Testis (tissue), 3 donors: ENCODE data around the gene BABAM2. TPM values are rescaled to one million over a fixed set of nuclear protein-coding genes. Genes with fewer than 3 reads are reported as not detected.

Experiments used
- DNase-seq: peaks from one replicate; pipeline ENCODE4 v3.0.0-alpha.2; 2019
- H3K27ac ChIP-seq, 2 donors: fragments of 200-600 bp; sonication (generic); one replicate each; pipeline ENCODE4 v1.5.1; 2019
- H3K27me3 ChIP-seq: fragments of 200-600 bp; sonication (generic); one replicate; pipeline ENCODE4 v1.5.1; 2019
- H3K36me3 ChIP-seq: fragments of 200-600 bp; sonication (generic); one replicate; pipeline ENCODE4 v1.5.1; 2017; ENCODE audit warnings: low read depth; ENCODE audit errors: missing control alignments
- H3K4me1 ChIP-seq: fragments of 200-600 bp; sonication (generic); one replicate; pipeline ENCODE4 v1.5.1; 2019
- H3K4me3 ChIP-seq, 2 donors: fragments of 200-600 bp; sonication (generic); one replicate each; pipeline ENCODE4 v1.5.1; 2017 to 2019
- H3K9me3 ChIP-seq: fragments of 200-600 bp; sonication (generic); one replicate; pipeline ENCODE4 v1.5.1; 2017
- CTCF ChIP-seq, 3 experiments: fragments of 450-650 bp in 2 of 3; fragments of 200-600 bp in 1 of 3; sonication (generic) in 1 of 3; IDR thresholded peaks; one replicate each; pipeline ENCODE4 v1.5.1; 2016 to 2019; ENCODE audit warnings: antibody characterized with exemption in 3 of 3, mild to moderate bottlenecking in 2 of 3, moderate library complexity in 1 of 3
- POLR2A ChIP-seq: fragments of 450-650 bp; IDR thresholded peaks from one replicate; pipeline ENCODE4 v1.6.1; 2017; ENCODE audit warnings: antibody characterized with exemption, mild to moderate bottlenecking, moderate library complexity
- WGBS, 2 donors: methylation state at CpG; one replicate each; pipeline ENCODE4 v1.1.5; 2018; 5-methylcytosine and 5-hydroxymethylcytosine counted together
- intact Hi-C: fragments of 100-400 bp; cut with DNase I; formaldehyde crosslinking; loops from one replicate; pipeline ENCODE4 v1.15.1; 2023; ENCODE audit warnings: low total_unique reads
- polyA plus RNA-seq: library from polyadenylated mRNA; stranded (reverse); fragments of 350-450 nt; fragmentation: Illumina TruSeq; extraction: RNeasy Lipid Tissue Mini Kit (QIAGEN cat#74804); gene quantifications from one replicate; pipeline ENCODE4 v1.2.3, GENCODE V29; 2014; ENCODE audit warnings: low read depth, low replicate concordance; ENCODE audit not compliant: insufficient read depth
- total RNA-seq, 2 donors: library from RNA; depleted of rRNA; stranded (reverse); fragments of >200 nt; gene quantifications; one replicate each; pipeline ENCODE4 v1.2.3, GENCODE V29; 2016

Gene BABAM2
- total and polyA plus RNA-seq, 3 donors from 2014 or later, result 49.2 to 70.6 (median 59.1) TPM

GRCh38 chr2:28375742-28376631 lies 485.5 kb downstream of the BABAM2 start:
- H3K27ac ChIP-seq, result no peak overlapping the region
- no peak for TF ChIP-seq POLR2A
- TF ChIP-seq CTCF (IDR thresholded peaks at IDR 0.05), result no peak
- intact Hi-C loops, result no loop called here
- H3K36me3 ChIP-seq, result no peaks in the 10 kb centered on the region
- no peaks in the 10 kb centered on the region for H3K9me3 ChIP-seq
- H3K27me3 ChIP-seq, result no peaks in the 10 kb centered on the region
- DNase-seq, result no peak
- 84% methylated on average over 8 of the region's 8 CpGs for WGBS, 2 donors
- H3K4me1 ChIP-seq, result no peaks in the 10 kb centered on the region
- no peak overlapping the region for H3K4me3 ChIP-seq

GRCh38 chr2:28377195-28377816 lies 486.8 kb downstream of the BABAM2 start:
- no peak overlapping the region for H3K4me3 ChIP-seq
- no peaks in the 10 kb centered on the region for H3K4me1 ChIP-seq
- WGBS, 2 donors, result 93 to 96% methylated on average over 16 of the region's 19 CpGs
- H3K27ac ChIP-seq, result no peak overlapping the region
- TF ChIP-seq POLR2A (no peak), CTCF (IDR thresholded peaks at IDR 0.05) (no peak)
- no peak for DNase-seq
- no peaks in the 10 kb centered on the region for H3K9me3 ChIP-seq
- no peaks in the 10 kb centered on the region for H3K27me3 ChIP-seq
- intact Hi-C loops, result no loop called here
- H3K36me3 ChIP-seq, result no peaks in the 10 kb centered on the region

GRCh38 chr2:28377984-28378678 lies 487.6 kb downstream of the BABAM2 start:
- WGBS, 2 donors, result 86 to 92% methylated on average over 9 of the region's 9 CpGs
- intact Hi-C loops, result no loop called here
- DNase-seq, result no peak

More at GRCh38 chr2:28377984-28378678, 487.6 kb downstream of the BABAM2 start:
- Histone ChIP-seq H3K27me3 (no peaks in the 10 kb centered on the region), H3K27ac (no peak overlapping the region), H3K4me3 (no peak overlapping the region), H3K4me1 (no peaks in the 10 kb centered on the region), H3K36me3 (no peaks in the 10 kb centered on the region), H3K9me3 (no peaks in the 10 kb centered on the region)
- no peak for TF ChIP-seq CTCF (IDR thresholded peaks at IDR 0.05)
- TF ChIP-seq POLR2A, result no peak
